Measurements from ENCODE around the gene SEPTIN1. TPM values are rescaled to one million over a fixed set of nuclear protein-coding genes. Genes with fewer than 3 reads are reported as not detected.
A peak's percentile ranks its signal among the peaks of the same experiment; 100 is the strongest.

The SEPTIN1 gene
- total and polyA plus RNA-seq, 2 of the 13 experiments (the other 11 are each of a cell fraction or from before 2014, with no cell fraction given) = 0.18 to 0.67 TPM

- TF ChIP-seq KAT7 (CRISPR knock-in tag; IDR thresholded peaks at IDR 0.05; ENCODE audit: borderline replicate concordance) (no peak; the same call in 1 of the 2 replicates), JARID2 (CRISPR knock-in tag; IDR thresholded peaks at IDR 0.05; ENCODE audit: insufficient replicate concordance) (peak; percentile 64), RXRA (CRISPR knock-in tag; IDR thresholded peaks at IDR 0.05) (peak; percentile 80), NFYC (CRISPR knock-in tag; IDR thresholded peaks at IDR 0.05) (peak; percentile 93), ZNF205 (CRISPR knock-in tag; IDR thresholded peaks at IDR 0.05) (peak; percentile 56; the same call in 1 of the 2 replicates), HNF1A (IDR thresholded peaks at IDR 0.05; ENCODE audit: low read depth) (no peak; the same call in 1 of the 2 replicates), HNF1A (CRISPR knock-in tag; IDR thresholded peaks at IDR 0.05; ENCODE audit: borderline replicate concordance) (peak; percentile 48), PAXIP1 (CRISPR knock-in tag; conservative IDR thresholded peaks at IDR 0.05) (peak; percentile 71), ZNF468 (CRISPR knock-in tag; IDR thresholded peaks at IDR 0.05) (no peak; the same call in 1 of the 2 replicates), ZBTB26 (CRISPR knock-in tag; IDR thresholded peaks at IDR 0.05; ENCODE audit: borderline replicate concordance) (peak; percentile 75; the same call in 1 of the 2 replicates), ZNF530 (CRISPR knock-in tag; IDR thresholded peaks at IDR 0.05; ENCODE audit: low read depth) (no peak), ZNF556 (CRISPR knock-in tag; IDR thresholded peaks at IDR 0.05; ENCODE audit: borderline replicate concordance) (peak; percentile 88), KLF13 (CRISPR knock-in tag; IDR thresholded peaks at IDR 0.05) (no peak), TFDP1 (CRISPR knock-in tag; IDR thresholded peaks at IDR 0.05; ENCODE audit: borderline replicate concordance) (peak; percentile 58), CCDC6 (CRISPR knock-in tag; IDR thresholded peaks at IDR 0.05) (peak; percentile 84)
- TF ChIP-seq, protein P1, sequence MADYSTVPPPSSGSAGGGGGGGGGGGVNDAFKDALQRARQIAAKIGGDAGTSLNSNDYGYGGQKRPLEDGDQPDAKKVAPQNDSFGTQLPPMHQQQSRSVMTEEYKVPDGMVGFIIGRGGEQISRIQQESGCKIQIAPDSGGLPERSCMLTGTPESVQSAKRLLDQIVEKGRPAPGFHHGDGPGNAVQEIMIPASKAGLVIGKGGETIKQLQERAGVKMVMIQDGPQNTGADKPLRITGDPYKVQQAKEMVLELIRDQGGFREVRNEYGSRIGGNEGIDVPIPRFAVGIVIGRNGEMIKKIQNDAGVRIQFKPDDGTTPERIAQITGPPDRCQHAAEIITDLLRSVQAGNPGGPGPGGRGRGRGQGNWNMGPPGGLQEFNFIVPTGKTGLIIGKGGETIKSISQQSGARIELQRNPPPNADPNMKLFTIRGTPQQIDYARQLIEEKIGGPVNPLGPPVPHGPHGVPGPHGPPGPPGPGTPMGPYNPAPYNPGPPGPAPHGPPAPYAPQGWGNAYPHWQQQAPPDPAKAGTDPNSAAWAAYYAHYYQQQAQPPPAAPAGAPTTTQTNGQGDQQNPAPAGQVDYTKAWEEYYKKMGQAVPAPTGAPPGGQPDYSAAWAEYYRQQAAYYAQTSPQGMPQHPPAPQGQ (CRISPR knock-in tag; IDR thresholded peaks at IDR 0.05; ENCODE audit: borderline replicate concordance) = no peak; the same call in 1 of the 2 replicates
Observed at GRCh38 chr16:30429678-30430427, 47.5 kb upstream of the SEPTIN1 start, which contains the start of gene DCTPP1 (continued).
